DMS53 (cell line): Measurements from ENCODE around the gene TMBIM1.
"Not testable (repeated sequence)": the region's sequence is repeated elsewhere in the genome, so short reads cannot be mapped to it uniquely, and the experiment has no call there.

Experiments used
- DNase-seq: peaks from one replicate; lab custom pipeline; 2025; lab: John Stamatoyannopoulos, UW

The TMBIM1 gene

DNA sequence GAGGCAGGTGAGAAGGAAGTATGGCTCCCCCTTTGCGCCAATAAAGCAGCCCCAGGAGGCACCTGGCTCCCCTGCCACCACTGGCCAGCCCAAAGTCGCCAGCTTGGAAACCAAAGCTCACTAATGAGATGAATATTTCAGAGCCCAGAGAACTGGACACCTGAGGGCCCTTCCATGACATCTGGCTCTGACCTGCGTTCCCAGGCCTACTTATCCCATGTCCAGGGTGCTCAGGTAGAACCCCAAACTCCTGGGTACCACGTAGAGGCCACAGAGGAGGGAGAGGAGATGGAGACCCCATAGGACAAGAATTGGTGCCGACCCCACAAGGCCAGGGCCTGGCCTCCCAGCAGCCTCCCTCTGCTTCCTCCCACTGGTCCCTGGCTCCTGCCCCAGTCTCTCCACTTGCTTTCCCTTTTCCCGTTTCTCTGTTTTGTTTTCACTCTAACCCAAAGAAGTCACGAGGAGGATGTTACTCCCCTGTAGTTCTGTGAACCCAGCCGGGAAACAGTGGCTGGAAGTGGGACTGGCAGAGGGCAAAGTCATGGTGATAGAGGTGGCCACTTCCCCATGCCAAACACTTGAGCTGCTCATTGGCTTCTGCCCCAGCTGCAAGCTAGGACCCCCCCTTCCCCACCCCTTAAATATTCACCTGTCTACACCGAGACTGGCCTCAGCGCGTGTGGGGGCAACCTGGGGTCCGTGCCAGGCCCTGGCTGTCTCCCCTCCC is 820 bp downstream of the TMBIM1 start:
- DNase-seq: no peak

DNA sequence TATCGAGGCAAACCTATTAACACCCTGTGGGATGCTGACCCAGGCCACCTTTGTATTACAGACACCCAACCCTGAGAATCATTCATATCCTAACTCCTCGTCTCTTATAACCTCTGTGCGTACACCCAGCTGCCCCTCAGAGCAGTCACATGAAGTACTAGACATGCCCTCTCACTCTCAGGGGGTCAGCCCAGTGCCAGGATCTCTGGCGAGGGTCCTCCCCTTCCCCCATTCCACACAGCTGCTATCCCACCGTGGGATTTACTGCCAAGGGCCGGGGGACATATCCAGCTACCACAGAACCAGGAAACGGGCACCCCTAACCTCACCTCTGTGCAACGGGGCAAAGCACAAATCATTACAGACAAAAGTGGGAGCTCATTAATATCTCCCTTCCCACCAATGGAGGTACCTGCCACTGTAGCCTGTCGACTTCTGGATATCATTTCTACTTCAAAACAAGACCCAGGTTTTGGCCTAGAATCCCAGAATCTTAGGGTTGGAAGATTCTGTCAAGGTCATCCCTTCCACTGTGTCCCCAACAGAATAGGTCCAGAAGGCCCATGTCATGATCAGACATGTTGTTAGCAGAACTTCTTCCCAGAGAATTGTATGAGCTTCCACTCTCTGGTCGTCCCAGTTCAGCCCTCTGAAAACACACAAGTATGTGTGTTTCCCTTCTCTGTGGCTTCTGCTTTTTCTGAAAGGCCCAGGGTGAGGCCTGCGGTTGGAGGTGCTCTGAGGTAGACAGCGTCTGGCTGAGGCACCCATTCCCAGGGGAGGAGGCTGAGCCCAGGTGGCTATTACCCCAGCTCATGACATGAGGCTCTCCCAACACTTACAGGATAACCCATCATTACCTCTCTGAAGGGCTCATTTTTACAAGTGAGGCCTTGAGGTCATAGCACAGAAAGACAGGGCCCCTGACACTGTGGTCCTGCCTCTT is 1.7 kb downstream of the TMBIM1 start:
- DNase-seq: no peak

DNA sequence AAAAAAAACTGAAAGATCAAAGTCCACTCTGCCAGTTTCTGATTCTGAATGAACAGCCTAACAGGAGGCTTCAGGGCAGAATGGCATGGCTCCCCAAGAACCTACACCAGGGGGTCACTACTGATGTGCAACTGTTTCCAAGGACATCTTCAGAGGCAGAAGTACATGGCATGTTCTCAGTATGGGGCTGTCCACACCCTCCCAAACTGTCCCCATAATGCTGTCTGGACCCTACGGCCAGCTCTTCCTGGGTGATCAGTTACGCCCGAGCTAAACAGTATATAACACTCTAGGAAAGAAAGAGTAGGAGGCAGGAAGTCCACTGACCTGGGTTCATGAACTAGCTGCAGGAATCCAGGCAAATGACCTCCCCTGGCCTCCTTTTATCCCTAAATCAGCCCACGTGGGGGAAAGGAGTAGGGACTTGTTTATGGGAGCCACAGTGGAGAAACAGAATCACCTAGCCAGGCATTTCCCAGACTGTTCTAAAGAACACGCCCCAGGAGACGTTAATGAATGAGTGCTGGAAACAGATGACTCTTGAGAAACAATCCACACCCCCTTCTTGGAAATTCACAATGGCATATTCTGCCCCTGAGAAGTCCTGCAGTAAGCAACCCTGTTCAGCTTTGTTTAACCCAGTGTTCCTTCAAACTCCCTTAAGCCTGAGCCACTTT is 2.5 kb downstream of the TMBIM1 start:
- peak; percentile 34 for DNase-seq

DNA sequence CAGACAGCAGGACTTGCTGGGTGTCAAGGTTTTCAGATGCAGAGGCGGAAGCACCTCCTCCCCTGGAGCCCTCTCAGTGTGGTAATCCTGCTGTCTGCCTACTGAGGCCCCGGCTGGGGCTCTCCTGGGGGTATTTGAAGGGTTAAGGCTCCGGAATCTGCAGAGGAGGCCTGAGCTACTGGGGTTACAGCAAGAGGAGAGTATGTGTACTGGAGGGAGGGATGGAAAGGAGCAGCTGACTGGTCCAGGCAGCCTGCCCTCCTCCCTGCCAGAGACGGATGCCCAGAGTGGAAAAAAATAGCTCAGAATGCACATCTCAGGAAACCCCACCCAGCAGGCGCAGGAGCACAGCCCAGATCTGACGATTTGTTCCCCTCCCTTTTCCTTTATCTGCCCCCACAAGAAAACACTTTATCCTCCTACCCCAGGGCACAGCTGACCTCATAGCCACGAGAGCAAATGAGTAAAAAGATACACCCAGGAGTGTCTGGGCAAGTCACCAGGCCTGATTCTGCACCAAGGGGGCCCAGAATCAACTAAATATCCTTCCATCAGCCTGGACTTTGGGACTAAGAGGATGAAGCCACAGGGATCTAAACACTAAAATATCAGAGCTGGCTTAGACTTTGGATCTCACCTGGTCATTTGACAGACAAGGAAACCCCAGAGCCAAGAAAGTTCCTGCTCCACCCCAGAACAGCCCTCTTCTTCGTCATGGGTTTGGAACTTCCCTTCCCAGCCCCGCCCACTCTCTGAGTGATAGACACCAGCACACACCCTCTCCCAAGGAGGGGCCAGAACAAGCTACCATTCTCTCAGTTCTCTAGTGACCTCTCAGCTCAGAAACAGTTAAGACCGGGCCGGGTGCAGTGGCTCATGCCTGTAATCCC is 5.5 kb downstream of the TMBIM1 start:
- no peak for DNase-seq

DNA sequence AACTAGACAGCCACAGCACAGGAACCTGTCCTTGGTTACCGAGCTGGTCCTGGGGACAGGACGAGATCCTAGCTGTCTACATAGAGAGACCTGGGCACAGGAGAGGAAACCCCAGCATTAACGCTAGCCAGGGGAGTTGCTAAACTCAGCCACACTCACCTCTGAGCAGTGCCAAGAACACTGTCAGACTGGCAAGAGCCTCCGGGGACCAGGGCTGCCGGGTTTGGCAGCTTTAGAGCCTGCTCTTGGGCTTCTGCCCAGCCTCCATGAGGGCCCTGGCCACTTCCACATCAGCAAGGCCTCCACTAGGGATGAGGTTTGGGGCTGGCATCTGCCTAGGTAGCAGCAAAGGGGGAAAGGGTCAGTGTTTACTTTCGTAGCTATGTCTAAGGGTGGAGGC is 6.7 kb downstream of the TMBIM1 start:
- no peak for DNase-seq

DNA sequence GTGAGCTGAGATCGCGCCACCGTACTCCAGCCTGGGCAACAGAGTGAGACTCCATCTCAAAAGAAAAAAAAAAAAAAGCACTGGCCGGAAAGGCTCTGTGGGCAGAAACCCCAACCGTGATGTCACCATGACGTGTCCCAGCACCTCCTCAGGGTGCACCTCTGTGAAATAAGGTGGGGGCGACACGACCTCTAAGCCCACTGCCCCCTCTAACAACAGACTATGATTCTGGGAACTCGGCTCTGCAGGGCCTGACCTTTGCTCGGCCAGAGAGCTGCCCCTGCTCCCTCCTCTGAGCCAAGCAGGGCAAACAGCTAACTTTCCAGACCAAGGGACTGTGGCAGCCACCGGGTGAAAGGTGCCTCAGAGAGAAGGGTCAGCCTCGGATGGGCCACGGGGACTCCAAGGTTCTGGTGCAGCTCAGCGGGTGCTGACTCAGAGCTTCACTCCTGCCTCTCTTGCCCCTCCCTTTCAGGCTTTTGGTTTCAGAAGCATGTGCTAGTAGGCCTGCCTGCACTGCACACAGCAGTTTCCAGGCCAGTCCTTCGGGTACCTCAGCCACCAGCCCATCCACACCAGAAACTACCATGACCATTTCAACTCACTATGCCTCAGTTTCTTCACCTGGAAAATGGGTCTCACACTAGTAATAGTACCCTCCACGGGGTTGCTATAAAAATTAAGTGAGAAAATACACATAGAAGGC is 8.0 kb downstream of the TMBIM1 start:
- no peak for DNase-seq

DNA sequence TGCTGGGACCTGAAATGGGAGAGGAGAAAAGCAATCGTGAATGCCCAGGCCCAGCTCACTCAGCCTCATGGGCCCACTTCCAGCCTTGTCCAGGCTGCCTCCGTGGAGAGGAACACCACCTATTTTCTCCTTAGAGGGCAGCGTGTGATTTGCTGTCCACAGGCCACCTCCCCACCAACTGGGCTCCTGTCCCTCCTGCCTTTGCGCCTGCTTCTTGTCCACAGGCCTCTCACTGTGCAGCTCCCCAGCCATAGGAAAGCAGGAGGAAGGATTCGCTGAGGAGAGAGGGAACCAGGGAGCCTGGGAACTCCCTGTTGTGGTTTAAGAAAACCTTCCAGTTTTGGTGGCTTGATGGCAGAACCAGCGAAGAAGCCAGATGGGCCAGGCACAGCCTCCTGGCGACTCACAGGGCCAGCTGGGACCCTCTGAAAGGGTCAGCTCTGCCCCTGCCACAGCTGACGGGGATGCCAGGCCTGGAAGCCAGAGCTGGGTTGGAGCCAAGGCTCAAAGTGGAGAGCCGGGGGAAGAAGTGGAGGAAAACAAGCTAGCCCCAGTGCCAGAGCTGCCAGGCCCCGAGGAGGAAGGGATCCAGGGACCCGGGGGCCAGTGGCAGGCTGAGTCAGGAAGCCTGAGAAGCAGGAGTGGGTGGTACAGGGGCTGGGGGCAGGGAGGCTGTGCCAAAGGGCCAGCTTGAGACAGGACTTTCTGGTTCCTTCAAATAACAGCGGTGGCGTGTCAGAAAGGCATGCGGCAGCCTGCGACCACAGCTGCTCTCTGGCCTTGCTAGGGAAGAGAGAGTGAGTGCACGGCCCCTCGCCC is 9.9 kb downstream of the TMBIM1 start:
- DNase-seq: no peak

DNA sequence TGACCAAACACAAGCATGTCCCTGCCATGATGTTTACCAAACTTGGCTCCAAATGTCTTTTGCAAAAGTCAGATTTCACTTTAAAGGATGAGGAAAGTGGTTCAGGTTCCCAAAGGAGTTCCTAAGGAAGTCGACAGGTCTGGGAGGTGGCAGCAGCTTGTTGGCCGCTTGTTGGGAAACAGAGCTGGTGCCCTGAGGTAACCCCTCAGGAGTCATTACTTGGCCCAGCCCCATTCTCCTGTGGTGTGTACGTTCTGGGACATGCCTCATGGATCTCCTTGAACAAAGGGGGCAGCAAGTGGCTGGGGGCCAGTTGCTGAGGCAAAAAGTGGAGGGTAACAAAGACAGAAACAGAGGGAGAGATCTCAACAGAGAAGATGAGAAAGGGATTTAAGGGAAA is 10.9 kb downstream of the TMBIM1 start:
- no peak for DNase-seq

DNA sequence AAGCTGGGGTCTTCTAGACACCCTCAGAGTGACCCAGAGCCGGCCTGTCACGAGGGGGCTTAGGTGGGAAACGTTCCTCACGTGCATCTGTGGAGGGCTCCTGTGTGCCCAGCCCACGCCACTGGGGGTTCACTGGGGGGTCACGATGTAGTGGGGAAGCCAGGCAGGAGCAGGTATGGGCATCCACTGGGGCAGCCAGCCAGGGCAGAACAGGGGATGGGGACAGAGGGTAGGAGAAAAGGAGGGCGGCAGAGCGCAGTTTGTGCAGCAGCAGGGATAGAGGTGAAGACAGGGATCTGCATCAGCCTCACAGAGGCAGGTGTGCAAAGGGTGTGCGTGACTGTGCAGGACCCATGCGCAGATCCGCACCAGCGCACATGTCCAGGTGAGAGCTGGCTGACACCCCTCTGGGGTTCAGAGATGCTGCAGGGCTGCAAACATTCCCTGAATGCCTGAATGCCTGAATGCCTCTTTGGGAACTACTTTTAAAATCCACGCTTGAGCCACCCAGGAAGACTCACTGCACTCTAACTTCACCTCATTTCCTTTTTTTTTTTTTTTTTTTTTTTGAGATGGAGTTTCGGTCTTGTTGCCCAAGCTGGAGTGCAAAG is 11.9 kb downstream of the TMBIM1 start:
- DNase-seq: no peak

DNA sequence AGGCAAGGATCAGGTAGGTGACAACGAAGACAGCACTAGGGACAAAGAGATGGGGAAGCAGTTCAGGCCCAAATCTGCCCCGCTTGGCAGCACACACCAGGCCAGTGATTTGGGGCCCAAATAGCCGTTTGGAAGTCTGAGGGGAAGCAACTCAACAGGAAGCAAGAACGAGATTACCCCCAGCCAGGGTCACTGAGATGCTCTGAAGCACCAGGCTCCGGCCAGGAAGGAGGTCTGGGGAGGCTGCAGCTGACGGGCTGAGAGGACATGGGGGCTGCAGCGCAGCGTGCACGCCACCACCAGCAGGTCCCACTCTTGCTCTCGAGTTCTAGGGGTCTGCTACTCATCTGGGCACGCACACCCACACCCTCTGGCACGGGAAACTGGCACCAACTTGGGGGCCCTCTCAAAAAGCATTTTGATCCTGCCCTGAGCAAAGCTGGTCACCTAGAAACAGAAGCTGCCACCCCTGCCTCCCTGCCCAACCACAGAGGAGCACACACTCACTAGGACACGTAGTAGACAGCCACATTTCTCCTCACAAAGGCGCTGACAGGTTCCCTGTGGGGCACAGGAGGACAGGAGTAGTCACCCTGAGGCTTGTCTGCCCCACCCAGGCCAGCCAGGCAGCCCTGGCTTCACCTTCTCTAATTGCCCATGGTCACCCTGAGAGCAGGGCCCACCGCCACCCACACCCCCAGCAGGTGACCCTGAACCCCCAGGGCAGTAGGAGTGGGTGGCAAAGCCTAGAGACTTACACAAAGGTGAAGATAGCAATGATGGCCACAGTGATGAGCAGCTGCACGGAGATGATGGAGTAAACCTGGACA is 13.6 kb downstream of the TMBIM1 start:
- no peak for DNase-seq

DNA sequence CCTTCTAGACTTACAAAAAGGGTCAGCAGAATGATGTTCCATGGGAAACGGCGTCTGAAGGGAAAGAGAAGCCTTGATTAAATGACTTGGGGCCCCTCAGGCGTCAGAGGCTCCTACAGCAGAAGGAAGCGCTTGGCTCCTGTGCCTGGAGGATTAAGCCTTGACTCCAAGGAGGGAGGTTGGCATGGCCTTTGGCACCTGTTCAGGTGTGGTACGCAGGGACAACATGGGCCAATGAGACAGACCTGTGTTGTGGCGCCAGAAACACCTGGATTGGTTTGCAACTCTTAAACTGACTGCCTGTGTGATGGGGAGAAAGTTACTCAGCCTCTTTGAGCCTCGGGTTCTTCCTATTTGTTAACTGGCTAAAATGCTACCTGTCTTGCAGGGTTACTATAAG is 14.4 kb downstream of the TMBIM1 start:
- no peak for DNase-seq

DNA sequence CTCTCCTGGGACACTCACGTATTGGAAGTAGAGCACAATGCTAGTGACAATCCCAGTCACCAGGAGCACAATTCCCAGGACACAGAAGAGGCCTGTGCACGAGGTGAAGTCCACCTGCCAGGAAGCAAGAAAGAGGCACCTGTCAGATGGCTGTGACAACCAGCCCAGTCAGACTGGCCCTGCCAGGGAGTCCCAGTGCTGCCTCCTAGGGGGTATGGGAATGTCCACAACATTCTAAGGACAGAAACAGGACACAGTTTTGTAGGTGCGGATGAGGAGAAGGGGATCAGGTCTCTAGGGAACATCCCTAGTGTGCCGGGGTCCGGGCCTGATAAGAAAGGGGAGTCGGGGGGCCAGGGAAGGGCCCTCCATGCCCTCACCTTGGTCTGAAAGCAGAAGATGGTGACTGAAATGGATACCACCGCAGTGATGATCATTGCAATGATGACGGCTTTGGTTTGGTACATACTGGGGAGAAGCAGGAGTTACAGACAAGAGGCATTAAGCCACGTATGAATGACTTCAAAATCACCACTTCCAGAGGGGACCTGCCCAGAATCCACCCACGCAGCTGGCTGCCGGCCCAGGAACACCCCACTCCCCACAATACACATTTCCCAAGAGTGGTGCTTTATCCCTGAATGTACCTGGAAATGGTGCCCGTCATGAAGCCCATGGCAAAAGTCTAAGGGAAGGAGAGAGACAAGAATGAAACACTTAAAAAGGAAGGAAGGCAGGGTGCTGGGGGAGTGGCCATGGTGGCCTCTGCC is 15.1 kb downstream of the TMBIM1 start:
- DNase-seq: peak; percentile 50

DNA sequence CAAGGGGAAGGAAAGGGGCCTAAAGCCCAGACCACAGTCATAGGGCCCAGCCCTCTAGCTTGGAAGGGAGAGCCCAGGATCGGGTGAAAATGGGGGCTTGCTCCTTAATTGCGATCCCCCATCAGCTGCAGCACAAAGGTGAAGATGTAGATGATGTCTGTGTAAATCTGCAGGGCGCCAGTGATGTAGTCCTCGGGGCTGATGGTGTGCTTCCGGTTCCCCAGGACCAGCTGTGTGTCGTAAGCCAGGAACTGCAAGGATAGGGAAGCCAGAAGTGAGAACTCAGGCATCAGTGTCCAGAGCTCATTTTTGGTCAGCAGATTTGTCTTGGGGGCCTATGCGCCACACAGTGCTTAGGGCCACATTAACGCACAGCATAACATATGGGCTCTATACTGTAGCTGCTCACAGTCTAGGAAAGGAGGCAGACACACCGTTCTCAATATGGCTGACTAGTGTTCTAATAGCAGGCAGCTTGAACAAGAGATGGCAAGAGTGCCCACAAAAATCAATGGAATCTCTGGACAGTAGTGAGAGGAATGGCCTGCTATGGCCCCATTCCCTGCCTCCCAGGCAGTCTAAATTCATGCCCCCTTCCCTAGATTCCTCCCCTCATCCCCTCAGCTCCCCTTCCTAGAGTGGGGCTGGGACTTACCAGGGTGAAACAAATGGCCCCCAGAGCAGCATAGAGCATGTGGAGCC is 16.8 kb downstream of the TMBIM1 start:
- DNase-seq: no peak

DNA sequence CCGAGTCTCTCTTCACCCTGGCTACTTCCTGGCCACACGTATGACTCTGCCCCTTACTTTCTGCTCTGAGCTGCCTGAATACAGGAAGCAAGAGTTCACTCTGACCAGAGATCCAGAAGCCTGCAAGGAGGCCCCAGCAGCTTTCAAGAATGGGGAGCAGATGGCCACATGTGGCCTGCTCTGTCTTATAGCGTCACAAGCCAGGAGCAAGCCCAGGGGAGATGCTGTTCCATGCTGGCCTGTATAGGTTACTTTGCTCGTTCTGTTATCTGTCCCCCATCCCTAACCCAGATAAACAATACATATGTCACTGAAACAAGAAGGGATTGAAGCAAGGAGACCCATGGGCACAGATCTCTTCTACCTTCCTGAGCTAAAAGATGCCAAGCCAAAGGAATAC is 17.7 kb downstream of the TMBIM1 start:
- no peak for DNase-seq

DNA sequence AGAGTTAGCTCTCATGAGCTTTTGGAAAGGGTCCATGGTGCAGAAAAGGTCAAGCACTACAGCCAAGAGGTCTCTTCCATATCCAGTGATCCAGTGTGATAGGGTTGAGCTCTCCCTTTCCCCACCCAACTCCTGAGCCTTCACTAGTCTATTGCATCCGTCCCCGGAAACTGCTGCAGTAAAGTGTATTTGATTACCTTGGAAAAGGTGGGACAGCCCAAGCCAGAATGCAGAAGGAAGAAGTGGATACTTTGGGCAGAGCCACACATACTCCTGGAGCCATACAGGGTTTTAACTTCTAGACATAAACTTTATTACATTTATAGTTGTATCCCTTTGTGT is 18.4 kb downstream of the TMBIM1 start:
- no peak for DNase-seq

DNA sequence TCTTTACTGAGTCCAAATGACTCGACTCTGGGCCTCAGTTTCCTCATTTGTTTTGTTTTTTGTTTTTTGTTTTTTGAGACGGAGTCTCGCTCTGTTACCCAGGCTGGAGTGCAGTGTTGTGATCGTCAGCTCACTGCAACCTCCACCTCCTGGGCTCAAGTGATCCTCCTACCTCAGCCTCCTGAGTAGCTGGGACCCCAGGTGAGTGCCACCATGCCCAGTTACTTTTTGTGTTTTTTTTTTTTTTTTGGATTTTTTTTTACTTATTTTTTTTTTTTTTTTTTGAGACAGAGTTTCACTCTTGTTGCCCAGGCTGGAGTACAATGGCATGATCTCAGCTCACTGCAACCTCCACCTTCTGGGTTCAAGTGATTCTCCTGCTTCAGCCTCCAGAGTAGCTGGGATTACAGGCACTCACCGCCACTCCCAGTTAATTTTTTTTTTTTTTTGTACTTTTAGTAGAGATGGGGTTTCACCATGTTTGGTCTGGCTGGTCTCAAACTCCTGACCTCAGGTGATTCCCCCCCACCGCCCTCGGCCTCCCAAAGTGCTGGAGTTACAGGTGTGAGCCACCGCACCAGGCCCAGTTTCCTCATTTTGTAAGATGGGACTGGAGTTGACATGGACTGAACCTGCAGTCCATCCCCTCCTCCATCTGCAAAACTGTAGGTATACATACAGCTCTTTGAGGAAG is 18.9 kb downstream of the TMBIM1 start:
- DNase-seq: not testable (repeated sequence)
